ENCODE results near the gene SHC2.
A peak's percentile ranks its signal among the peaks of the same experiment; 100 is the strongest.
"Not testable (repeated sequence)": the region's sequence is repeated elsewhere in the genome, so short reads cannot be mapped to it uniquely, and the experiment has no call there.

The SHC2 gene

GRCh38 chr19:485077-485476, 24.2 kb upstream of the SHC2 start:
- TF ChIP-seq POLR2A (IDR thresholded peaks at IDR 0.05; ENCODE audit: low read length) (no peak), GATA1 (IDR thresholded peaks at IDR 0.05; ENCODE audit: low read depth, low read length) (no peak)
- DNase-seq, result no peak

DNA sequence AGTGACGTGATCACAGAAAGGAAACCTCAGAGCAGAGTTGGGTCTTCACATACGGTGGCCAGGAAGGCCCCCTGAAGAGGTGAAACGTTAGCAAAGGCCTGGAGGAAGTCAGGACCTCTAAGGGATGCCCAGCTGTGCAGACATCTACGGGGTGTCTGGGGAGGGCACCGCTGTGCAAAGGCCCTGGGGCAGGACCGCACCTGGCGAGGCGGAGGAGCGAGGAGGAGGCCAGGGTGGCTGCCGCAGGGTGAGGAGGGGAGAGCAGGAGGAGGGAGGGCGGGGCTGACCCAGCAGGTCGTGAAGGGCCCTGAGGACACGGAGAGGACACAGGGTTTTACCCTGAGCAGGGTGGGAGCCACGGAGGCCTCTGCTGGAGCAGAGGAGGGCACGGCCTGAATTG, 23.7 kb upstream of the SHC2 start:
- TF ChIP-seq GATA1 (IDR thresholded peaks at IDR 0.05; ENCODE audit: low read depth, low read length), result no peak
- TF ChIP-seq POLR2A (IDR thresholded peaks at IDR 0.05; ENCODE audit: low read length), result no peak
- DNase-seq, result no peak

DNA sequence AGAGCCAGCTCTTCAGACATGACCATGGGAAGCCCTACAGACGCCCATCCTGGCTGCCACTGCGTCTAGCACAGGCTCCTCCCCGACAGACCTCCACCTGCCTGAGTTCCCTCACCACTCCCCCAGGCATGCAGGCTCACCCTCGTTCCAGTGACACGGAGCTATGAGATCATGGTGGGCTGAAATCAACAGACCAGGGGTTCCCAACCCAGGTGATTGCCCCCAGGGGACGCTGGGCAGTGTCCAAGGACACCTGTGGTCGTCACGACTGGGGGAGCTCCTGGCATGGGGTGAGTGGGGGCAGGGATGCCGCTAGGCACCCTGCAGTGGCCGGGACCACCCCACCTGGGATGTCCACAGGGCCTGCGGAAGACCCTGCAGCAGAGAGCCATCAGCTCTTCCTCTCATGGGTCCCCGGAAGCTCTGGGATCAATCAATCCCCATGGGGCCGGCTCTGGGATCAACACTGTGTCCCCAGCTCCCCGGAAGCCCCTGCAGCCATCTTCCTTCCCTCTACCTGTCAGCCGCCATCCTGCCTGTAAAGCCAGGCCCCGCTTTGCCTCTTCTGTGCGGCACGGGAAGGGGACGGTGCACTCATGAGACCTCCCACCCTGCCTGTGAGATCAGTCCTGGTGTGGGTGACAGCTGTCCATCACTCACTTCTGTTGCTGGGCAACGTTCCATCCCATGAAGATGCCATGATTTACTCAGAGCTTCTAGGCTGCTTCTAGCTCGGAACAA, 22.7 kb upstream of the SHC2 start:
- no peak for DNase-seq
- TF ChIP-seq GATA1 (IDR thresholded peaks at IDR 0.05; ENCODE audit: low read depth, low read length), result no peak

GRCh38 chr19:482186-483041, 21.6 kb upstream of the SHC2 start:
- TF ChIP-seq GATA1 (IDR thresholded peaks at IDR 0.05; ENCODE audit: low read depth, low read length) (no peak), POLR2A (IDR thresholded peaks at IDR 0.05; ENCODE audit: low read length) (no peak)
- DNase-seq, result no peak

GRCh38 chr19:481100-481499, 20.3 kb upstream of the SHC2 start:
- DNase-seq, result not testable (repeated sequence)

- DNase-seq, result peak; percentile 54 to 67
Observed at GRCh38 chr19:480016-480855, 19.4 kb upstream of the SHC2 start.

GRCh38 chr19:478976-479375, 18.1 kb upstream of the SHC2 start:
- no peak for DNase-seq
- TF ChIP-seq POLR2A (IDR thresholded peaks at IDR 0.05; ENCODE audit: low read length) (no peak), GATA1 (IDR thresholded peaks at IDR 0.05; ENCODE audit: low read depth, low read length) (no peak)

More at GRCh38 chr19:480016-480855, 19.4 kb upstream of the SHC2 start:
- TF ChIP-seq POLR2A (IDR thresholded peaks at IDR 0.05; ENCODE audit: low read length), result no peak
- TF ChIP-seq GATA1 (IDR thresholded peaks at IDR 0.05; ENCODE audit: low read depth, low read length), result no peak

GRCh38 chr19:478236-478903, 17.5 kb upstream of the SHC2 start:
- no peak for DNase-seq
- TF ChIP-seq GATA1 (IDR thresholded peaks at IDR 0.05; ENCODE audit: low read depth, low read length), result no peak
- no peak for TF ChIP-seq POLR2A (IDR thresholded peaks at IDR 0.05; ENCODE audit: low read length)

- TF ChIP-seq GATA1 (IDR thresholded peaks at IDR 0.05; ENCODE audit: low read depth, low read length) (no peak), POLR2A (IDR thresholded peaks at IDR 0.05; ENCODE audit: low read length) (no peak)
- no peak for DNase-seq
Observed at GRCh38 chr19:475360-475759, 14.5 kb upstream of the SHC2 start.

GRCh38 chr19:474126-475078, 13.6 kb upstream of the SHC2 start:
- peak in 1 of 2 experiments; percentile 23 for DNase-seq
- TF ChIP-seq GATA1 (IDR thresholded peaks at IDR 0.05; ENCODE audit: low read depth, low read length), result no peak
- TF ChIP-seq POLR2A (IDR thresholded peaks at IDR 0.05; ENCODE audit: low read length), result no peak

DNA sequence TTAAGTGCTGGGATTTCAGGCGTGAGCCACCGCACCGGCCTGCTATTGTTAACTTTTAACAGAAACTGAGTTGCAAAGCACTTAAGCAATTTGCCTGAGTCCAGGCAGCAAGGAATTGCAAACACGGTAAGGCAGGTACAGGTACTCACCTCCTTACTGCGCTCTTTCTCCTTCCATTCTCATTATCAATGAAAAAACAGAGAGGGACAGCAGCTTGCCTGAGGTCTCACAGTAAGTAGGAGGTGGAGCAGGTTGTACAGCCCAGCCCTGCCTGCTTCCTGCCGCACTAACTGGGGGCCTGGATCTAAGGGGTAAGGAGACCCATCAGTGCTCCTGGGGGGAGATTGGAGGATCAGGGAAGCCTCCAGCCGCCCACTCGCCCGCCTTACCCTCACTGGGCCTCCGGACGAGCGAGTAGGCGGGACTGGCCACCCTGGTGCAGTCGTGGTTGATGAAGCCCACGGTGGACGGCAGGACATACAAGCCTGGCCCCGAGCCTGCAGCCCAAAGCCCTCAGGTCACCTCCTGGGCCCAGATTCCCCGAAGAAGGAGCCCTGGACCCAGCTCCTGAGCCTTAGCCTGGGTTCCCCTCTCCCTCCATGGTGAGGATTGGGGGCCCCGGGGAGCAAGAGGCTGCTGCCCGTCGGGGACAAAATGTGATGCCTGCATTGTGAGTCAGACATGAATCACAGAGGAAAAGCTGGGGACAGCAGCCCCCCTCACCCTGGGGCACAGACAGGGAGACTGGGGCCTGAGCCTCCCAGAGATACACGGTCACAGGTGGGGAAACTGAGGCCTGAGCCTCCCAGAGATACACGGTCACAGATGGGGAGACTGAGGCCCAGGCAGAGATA, 11.4 kb upstream of the SHC2 start:
- no peak for DNase-seq

GRCh38 chr19:470701-471100, 9.9 kb upstream of the SHC2 start:
- DNase-seq, result no peak
- no peak for TF ChIP-seq POLR2A (IDR thresholded peaks at IDR 0.05; ENCODE audit: low read length)
- TF ChIP-seq GATA1 (IDR thresholded peaks at IDR 0.05; ENCODE audit: low read depth, low read length), result no peak

More for the DNA sequence above, 11.4 kb upstream of the SHC2 start:
- no peak for TF ChIP-seq GATA1 (IDR thresholded peaks at IDR 0.05; ENCODE audit: low read depth, low read length)
- TF ChIP-seq POLR2A (IDR thresholded peaks at IDR 0.05; ENCODE audit: low read length), result no peak
